AG20443 (cell line): ENCODE data around the gene IGF2R.
"Not testable (repeated sequence)": the region's sequence is repeated elsewhere in the genome, so short reads cannot be mapped to it uniquely, and the experiment has no call there.

Experiments
- DNase-seq: peaks from one replicate; pipeline ENCODE4 v3.0.0; 2012; ENCODE audit warnings: low spot score, mixed read lengths

Gene IGF2R

GRCh38 chr6:160138839-160139419 lies 170.0 kb downstream of the IGF2R start:
- no peak for DNase-seq

GRCh38 chr6:160139420-160139851 lies 170.6 kb downstream of the IGF2R start:
- DNase-seq, result peak; percentile 77

- DNase-seq, result not testable (repeated sequence)
Observed at GRCh38 chr6:160140493-160140892, 171.6 kb downstream of the IGF2R start.

- peak; percentile 54 for DNase-seq
Observed at GRCh38 chr6:160141001-160141726, 172.3 kb downstream of the IGF2R start.

- DNase-seq, result no peak
Observed at GRCh38 chr6:160142115-160142715, 173.3 kb downstream of the IGF2R start.

- no peak for DNase-seq
Observed at GRCh38 chr6:160146454-160147145, 177.7 kb downstream of the IGF2R start.

GRCh38 chr6:160147146-160147536 lies 178.3 kb downstream of the IGF2R start:
- no peak for DNase-seq

- no peak for DNase-seq
Observed at GRCh38 chr6:160154471-160154870, 185.6 kb downstream of the IGF2R start.

GRCh38 chr6:160156842-160157241 lies 188.0 kb downstream of the IGF2R start:
- peak; percentile 32 for DNase-seq

GRCh38 chr6:160160450-160160849 lies 191.6 kb downstream of the IGF2R start:
- no peak for DNase-seq
